Pancreas (tissue), 10 donors: ENCODE results near the gene GJB2. TPM values are rescaled to one million over a fixed set of nuclear protein-coding genes. Genes with fewer than 3 reads are reported as not detected.

ENCODE experiments used
- ATAC-seq, 4 donors: fragments of 200-7000 bp; cut with Tn5 transposase; one replicate each; pipeline versions ENCODE4 v1.8.0 to v1.9.1; 2020; ENCODE audit warnings: mild to moderate bottlenecking in 4 of 4, moderate library complexity in 4 of 4
- DNase-seq, 6 donors: peaks; one replicate each; pipeline ENCODE4 v3.0.0-alpha.2; 2020
- FAIRE-seq: peaks from 2 replicates; lab custom pipeline; 2012; peaks lifted over from hg19 to GRCh38; lab: Jason Lieb, UNC
- H3K27ac ChIP-seq, 4 donors: fragments of 200-600 bp; sonication (generic); 1 replicate in 3 of 4; 2 replicates in 1 of 4; pipeline versions ENCODE4 v1.5.0 to v1.8.0; 2020
- H3K27me3 ChIP-seq, 4 donors: fragments of 200-600 bp; one replicate each; pipeline ENCODE4 v1.8.0; 2021
- H3K36me3 ChIP-seq, 3 donors: fragments of 200-600 bp; sonication (generic) in 1 of 3; one replicate each; pipeline versions ENCODE4 v1.5.0 to v1.8.0; 2020 to 2021
- H3K4me1 ChIP-seq, 3 donors: fragments of 200-600 bp; one replicate each; pipeline ENCODE4 v1.8.0; 2021
- H3K4me3 ChIP-seq, 4 donors: fragments of 200-600 bp; sonication (generic) in 2 of 4; one replicate each; pipeline versions ENCODE4 v1.5.0 to v1.8.0; 2020 to 2021
- H3K9me3 ChIP-seq, 4 donors: fragments of 200-600 bp; one replicate each; pipeline ENCODE4 v1.8.0; 2021
- CTCF ChIP-seq, 4 donors: fragments of 200-600 bp; sonication (generic) in 3 of 4; IDR thresholded peaks; one replicate each; pipeline versions ENCODE4 v1.5.0 to v1.8.0; 2021; ENCODE audit warnings: antibody characterized with exemption in 4 of 4
- WGBS, 2 donors: extraction: QIAGEN DNeasy Blood & Tissue Kit; methylation state at CpG; one replicate each; pipeline ENCODE4 v1.1.7; 2013; 5-methylcytosine and 5-hydroxymethylcytosine counted together
- intact Hi-C, 3 donors: fragments of 100-400 bp; cut with DNase I; formaldehyde crosslinking; loops; one replicate each; pipeline versions ENCODE4 v1.11.1 to v1.14.2; 2022
- polyA plus RNA-seq, 2 donors: library from polyadenylated mRNA; stranded (reverse); fragments of 200-250 nt; gene quantifications; one replicate each; pipeline ENCODE4 v1.2.3, GENCODE V29; 2013
- total RNA-seq, 6 donors: library from RNA; stranded (reverse); fragmentation: NEBNext Ultra II Directional in 4 of 6; extraction: Animal tissue kit (Norgen Biotek cat#: 25700) in 4 of 6; gene quantifications; one replicate each; pipeline versions ENCODE4 v1.2.1 to v1.2.4, GENCODE V29; 2021 to 2023
- donor health status: healthy with polysubstance abuse.
- donor health status: DM: no; HTN: no; CAD: no; lungs with moderate emphysema.
- donor health status: DM: no; HTN: no; CAD: no.
- donor health status: control.
- donor health status: control.
- donor health status: Bipolar disorder and iron deficiency.
- donor health status: DM: yes; HTN: yes; CAD: no.
- donor health status: DM: no; HTN: no; CAD: no.
- donor health status: DM: no; HTN: no; CAD: no.
- donor health status: DM: yes; HTN: yes; CAD: no.

The GJB2 gene
- total and polyA plus RNA-seq, 8 donors: 0.51 to 4.5 (median 0.72) TPM

- Histone ChIP-seq H3K4me1 (peaks cover 0 to 5% (median 0%) of the 10 kb centered on the region in 3 donors), H3K27ac (no peak overlapping the region), H3K4me3 (no peak overlapping the region), H3K27me3 (peaks cover 0 to 3% (median 0%) of the 10 kb centered on the region in 4 donors), H3K36me3 (no peaks in the 10 kb centered on the region), H3K9me3 (no peaks in the 10 kb centered on the region)
- intact Hi-C loops: no loop called here
- FAIRE-seq (no peak), DNase-seq (no peak), ATAC-seq (no peak)
- WGBS, 2 donors: 89 to 93% methylated on average over 16 of the region's 16 CpGs
- no peak for TF ChIP-seq CTCF (IDR thresholded peaks at IDR 0.05)
These were observed 2.0 kb downstream of the GJB2 start for GRCh38 chr13:20190481-20191310.

DNA sequence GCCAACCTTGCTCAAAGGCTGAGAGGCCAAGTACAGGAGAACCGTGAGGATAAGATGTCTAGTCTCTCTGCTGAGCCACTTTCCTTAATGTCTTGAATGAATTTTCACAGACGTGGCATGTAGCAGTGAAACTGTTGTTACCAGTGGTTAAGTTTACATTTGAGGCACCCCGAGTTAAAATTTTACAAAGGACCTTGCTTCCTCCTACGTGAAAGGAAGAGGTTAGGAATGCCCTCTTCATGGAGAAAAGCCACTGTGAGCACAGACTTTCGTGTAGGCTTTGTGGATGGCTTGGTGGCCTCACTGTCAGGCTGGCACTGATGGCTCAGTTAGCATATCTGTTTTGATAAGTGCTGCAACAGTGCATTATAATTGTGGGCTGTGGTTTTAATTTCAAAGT, 2.7 kb downstream of the GJB2 start:
- no peak for FAIRE-seq
- WGBS, 2 donors: 64 to 71% methylated on average over 5 of the region's 5 CpGs

DNA sequence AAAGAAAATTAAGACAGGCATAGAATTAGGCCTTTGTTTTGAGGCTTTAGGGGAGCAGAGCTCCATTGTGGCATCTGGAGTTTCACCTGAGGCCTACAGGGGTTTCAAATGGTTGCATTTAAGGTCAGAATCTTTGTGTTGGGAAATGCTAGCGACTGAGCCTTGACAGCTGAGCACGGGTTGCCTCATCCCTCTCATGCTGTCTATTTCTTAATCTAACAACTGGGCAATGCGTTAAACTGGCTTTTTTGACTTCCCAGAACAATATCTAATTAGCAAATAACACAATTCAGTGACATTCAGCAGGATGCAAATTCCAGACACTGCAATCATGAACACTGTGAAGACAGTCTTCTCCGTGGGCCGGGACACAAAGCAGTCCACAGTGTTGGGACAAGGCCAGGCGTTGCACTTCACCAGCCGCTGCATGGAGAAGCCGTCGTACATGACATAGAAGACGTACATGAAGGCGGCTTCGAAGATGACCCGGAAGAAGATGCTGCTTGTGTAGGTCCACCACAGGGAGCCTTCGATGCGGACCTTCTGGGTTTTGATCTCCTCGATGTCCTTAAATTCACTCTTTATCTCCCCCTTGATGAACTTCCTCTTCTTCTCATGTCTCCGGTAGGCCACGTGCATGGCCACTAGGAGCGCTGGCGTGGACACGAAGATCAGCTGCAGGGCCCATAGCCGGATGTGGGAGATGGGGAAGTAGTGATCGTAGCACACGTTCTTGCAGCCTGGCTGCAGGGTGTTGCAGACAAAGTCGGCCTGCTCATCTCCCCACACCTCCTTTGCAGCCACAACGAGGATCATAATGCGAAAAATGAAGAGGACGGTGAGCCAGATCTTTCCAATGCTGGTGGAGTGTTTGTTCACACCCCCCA, 3.8 kb downstream of the GJB2 start:
- no peak for TF ChIP-seq CTCF (IDR thresholded peaks at IDR 0.05)
- Histone ChIP-seq H3K4me1 (peaks cover 0 to 5% (median 0%) of the 10 kb centered on the region in 3 donors), H3K27me3 (no peaks in the 10 kb centered on the region), H3K9me3 (no peaks in the 10 kb centered on the region), H3K4me3 (no peak overlapping the region), H3K27ac (no peak overlapping the region), H3K36me3 (no peaks in the 10 kb centered on the region)
- 86 to 92% methylated on average over 28 of the region's 28 CpGs for WGBS, 2 donors
- ATAC-seq: no peak
- DNase-seq: no peak
- FAIRE-seq: no peak
- intact Hi-C loops: loop anchor here in 1 of 3 donors (10.0 kb wide), 1 partner anchor 736 kb away; no protein-coding TSS in a partner anchor

More for the DNA sequence above, 2.7 kb downstream of the GJB2 start:
- no peak for TF ChIP-seq CTCF (IDR thresholded peaks at IDR 0.05)
- no peaks in the 10 kb centered on the region for H3K9me3 ChIP-seq
- DNase-seq: no peak
- no peaks in the 10 kb centered on the region for H3K36me3 ChIP-seq
- H3K27me3 ChIP-seq: no peaks in the 10 kb centered on the region
- no peak overlapping the region for H3K4me3 ChIP-seq
- H3K27ac ChIP-seq: no peak overlapping the region
- intact Hi-C loops: no loop called here
- ATAC-seq: no peak
- peaks cover 0 to 5% (median 0%) of the 10 kb centered on the region in 3 donors for H3K4me1 ChIP-seq

GRCh38 chr13:20186771-20187170, 6.0 kb downstream of the GJB2 start:
- ATAC-seq (no peak), FAIRE-seq (no peak)
- H3K27ac ChIP-seq: no peak overlapping the region

More at GRCh38 chr13:20186771-20187170, 6.0 kb downstream of the GJB2 start:
- Histone ChIP-seq H3K4me1 (no peaks in the 10 kb centered on the region), H3K27me3 (no peaks in the 10 kb centered on the region), H3K9me3 (no peaks in the 10 kb centered on the region), H3K36me3 (no peaks in the 10 kb centered on the region), H3K4me3 (no peak overlapping the region)
- no peak for DNase-seq
- intact Hi-C loops: loop anchor here in 1 of 3 donors (10.0 kb wide), 1 partner anchor 738 kb away; no protein-coding TSS in a partner anchor
- WGBS, 2 donors: 62 to 67% methylated on average over 6 of the region's 6 CpGs
- no peak for TF ChIP-seq CTCF (IDR thresholded peaks at IDR 0.05)
